OCI-LY1 (cell line): ENCODE results near the gene IFNLR1.

Experiments used
- EZH2 ChIP-seq: fragments of 200-600 bp; sonication (generic), shearing (Covaris generic); IDR thresholded peaks from 2 replicates; pipeline ENCODE4 v1.8.0; 2017; ENCODE audit warnings: borderline replicate concordance, mixed run types, mild to moderate bottlenecking, antibody characterized with exemption, low read length, moderate library complexity, mixed read lengths
- TF ChIP-seq, protein P1 (sequence below): fragments of 200-600 bp; sonication (generic), shearing (Covaris generic); IDR thresholded peaks from 2 replicates; pipeline ENCODE4 v1.5.1; 2017; ENCODE audit warnings: mild to moderate bottlenecking, antibody characterized with exemption, low read length, moderate library complexity, mixed read lengths

GRCh38 chr1:24182061-24182460 is 5.0 kb downstream of the IFNLR1 start:
- TF ChIP-seq, protein P1, sequence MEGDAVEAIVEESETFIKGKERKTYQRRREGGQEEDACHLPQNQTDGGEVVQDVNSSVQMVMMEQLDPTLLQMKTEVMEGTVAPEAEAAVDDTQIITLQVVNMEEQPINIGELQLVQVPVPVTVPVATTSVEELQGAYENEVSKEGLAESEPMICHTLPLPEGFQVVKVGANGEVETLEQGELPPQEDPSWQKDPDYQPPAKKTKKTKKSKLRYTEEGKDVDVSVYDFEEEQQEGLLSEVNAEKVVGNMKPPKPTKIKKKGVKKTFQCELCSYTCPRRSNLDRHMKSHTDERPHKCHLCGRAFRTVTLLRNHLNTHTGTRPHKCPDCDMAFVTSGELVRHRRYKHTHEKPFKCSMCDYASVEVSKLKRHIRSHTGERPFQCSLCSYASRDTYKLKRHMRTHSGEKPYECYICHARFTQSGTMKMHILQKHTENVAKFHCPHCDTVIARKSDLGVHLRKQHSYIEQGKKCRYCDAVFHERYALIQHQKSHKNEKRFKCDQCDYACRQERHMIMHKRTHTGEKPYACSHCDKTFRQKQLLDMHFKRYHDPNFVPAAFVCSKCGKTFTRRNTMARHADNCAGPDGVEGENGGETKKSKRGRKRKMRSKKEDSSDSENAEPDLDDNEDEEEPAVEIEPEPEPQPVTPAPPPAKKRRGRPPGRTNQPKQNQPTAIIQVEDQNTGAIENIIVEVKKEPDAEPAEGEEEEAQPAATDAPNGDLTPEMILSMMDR = no peak
- TF ChIP-seq EZH2 = no peak
